HCT116 (cell line): ENCODE results near the gene SOX18. TPM values are rescaled to one million over a fixed set of nuclear protein-coding genes. Genes with fewer than 3 reads are reported as not detected.

Experiments used
- ATAC-seq: fragments of 200-7000 bp; cut with Tn5 transposase; 2 replicates; pipeline ENCODE4 v1.9.1; 2020; ENCODE audit warnings: mild to moderate bottlenecking, moderate library complexity
- BruUV-seq: library from RNA; stranded (reverse); fragments of 400-500 nt; replicated peaks from 2 replicates; lab custom pipeline; 2021; lab: Mats Ljungman, UMichigan
- CTCF ChIA-PET: fragments of 300-600 bp; sonication (Branson Sonifier 250); formaldehyde crosslinking; loops from one replicate; lab custom pipeline; 2021; ENCODE audit warnings: antibody characterized with exemption; lab: Charles Lee
- POLR2A ChIA-PET: fragments of 300-600, 350-600 bp; sonication (Branson Sonifier 250); formaldehyde crosslinking; loops from one replicate; lab custom pipeline; 2021; ENCODE audit warnings: antibody characterized with exemption; lab: Charles Lee
- RAD21 ChIA-PET, 2 experiments: fragments of 300-600 bp; sonication (Branson Sonifier 250); formaldehyde crosslinking; loops; one replicate each; lab custom pipeline; 2023; ENCODE audit warnings: low total read pairs in 2 of 2; ENCODE audit not compliant: uncharacterized antibody in 2 of 2, unreplicated experiment in 2 of 2, low non-redundant PET in 1 of 2; lab: Charles Lee
- DNase-seq: peaks from one replicate; pipeline ENCODE4 v3.0.0-alpha.2; 2010; ENCODE audit warnings: low read depth, low spot score
- H2AFZ ChIP-seq: fragments of 200-600 bp; shearing (Covaris generic), sonication (generic); 2 replicates; pipeline ENCODE4 v1.6.1; 2017; ENCODE audit warnings: low read depth, mixed run types, mixed read lengths, antibody characterized with exemption, low read length; ENCODE audit not compliant: poor library complexity, severe bottlenecking
- H3K27ac ChIP-seq: 2 replicates; pipeline ENCODE4 v1.5.1; 2012; ENCODE audit warnings: low read depth, low read length
- H3K27me3 ChIP-seq: fragments of 200-600 bp; sonication (generic); 2 replicates; pipeline ENCODE4 v1.6.1; 2016; ENCODE audit warnings: mixed run types, low read length, mixed read lengths; ENCODE audit not compliant: insufficient read depth
- H3K36me3 ChIP-seq, 2 experiments: fragments of 200-500 bp in 1 of 2; fragments of 200-600 bp in 1 of 2; sonication (Bioruptor generic) in 1 of 2; sonication (generic) in 1 of 2; 2 replicates each; pipeline versions ENCODE4 v1.5.1 to v1.6.1; 2014 to 2016; ENCODE audit warnings: low read length in 2 of 2, inconsistent platforms in 1 of 2, mixed read lengths in 1 of 2, mixed run types in 1 of 2; ENCODE audit not compliant: insufficient read depth in 2 of 2, control insufficient read depth in 1 of 2
- H3K4me1 ChIP-seq, 2 experiments: fragments of 200-600 bp in 1 of 2; sonication (generic) in 1 of 2; 2 replicates each; pipeline versions ENCODE4 v1.5.1 to v1.6.1; 2012 to 2017; ENCODE audit warnings: low read length in 2 of 2, inconsistent platforms in 1 of 2, mild to moderate bottlenecking in 1 of 2, mixed read lengths in 1 of 2, mixed run types in 1 of 2, moderate library complexity in 1 of 2; ENCODE audit not compliant: insufficient read depth in 2 of 2, control insufficient read depth in 1 of 2
- H3K4me2 ChIP-seq: fragments of 200-600 bp; sonication (generic); 2 replicates; pipeline ENCODE4 v1.6.1; 2017; ENCODE audit warnings: mixed run types, low read length, mixed read lengths
- H3K4me3 ChIP-seq, 2 experiments: fragments of 200-600 bp in 1 of 2; sonication (generic) in 1 of 2; replicated peaks in 1 of 2; 2 replicates each; pipeline ENCODE4 v1.5.1; 2011 to 2016; ENCODE audit warnings: low read length in 2 of 2, control low read depth in 1 of 2, low read depth in 1 of 2, mild to moderate bottlenecking in 1 of 2, mixed read lengths in 1 of 2, mixed run types in 1 of 2
- H3K79me2 ChIP-seq: fragments of 200-600 bp; sonication (generic); 2 replicates; pipeline ENCODE4 v1.6.1; 2017; ENCODE audit warnings: mild to moderate bottlenecking, mixed run types, low read length, moderate library complexity, mixed read lengths; ENCODE audit not compliant: insufficient read depth
- H3K9ac ChIP-seq: fragments of 200-600 bp; sonication (generic); 2 replicates; pipeline ENCODE4 v1.6.1; 2016; ENCODE audit warnings: low read length, mixed read lengths
- H3K9me2 ChIP-seq: fragments of 200-600 bp; sonication (generic), shearing (Covaris generic); 2 replicates; pipeline ENCODE4 v1.6.1; 2017; ENCODE audit warnings: mixed run types, mild to moderate bottlenecking, moderate library complexity; ENCODE audit not compliant: insufficient read depth
- H3K9me3 ChIP-seq, 2 experiments: fragments of 200-500 bp in 1 of 2; fragments of 200-600 bp in 1 of 2; sonication (Bioruptor generic) in 1 of 2; sonication (generic) in 1 of 2; 2 replicates each; pipeline ENCODE4 v1.6.1; 2014 to 2017; ENCODE audit warnings: low read length in 2 of 2, mixed read lengths in 2 of 2, inconsistent platforms in 1 of 2, low read depth in 1 of 2, mild to moderate bottlenecking in 1 of 2, mixed run types in 1 of 2, moderate library complexity in 1 of 2; ENCODE audit not compliant: control insufficient read depth in 1 of 2, insufficient read depth in 1 of 2
- H4K20me1 ChIP-seq: fragments of 200-600 bp; sonication (generic), shearing (Covaris generic); 2 replicates; pipeline ENCODE4 v1.6.1; 2017; ENCODE audit warnings: mixed run types, mild to moderate bottlenecking, moderate library complexity; ENCODE audit not compliant: insufficient read depth
- CBX3 ChIP-seq: IDR thresholded peaks from 2 replicates; pipeline ENCODE4 v1.6.1; 2012; ENCODE audit warnings: low read depth
- EGR1 ChIP-seq: IDR thresholded peaks from 2 replicates; pipeline ENCODE4 v1.6.1; 2012; ENCODE audit warnings: low read depth
- EZH2phosphoT487 ChIP-seq: fragments of 200-600 bp; IDR thresholded peaks from 2 replicates; pipeline ENCODE4 v1.6.1; 2018; ENCODE audit warnings: antibody characterized with exemption, borderline replicate concordance
- FOSL1 ChIP-seq: IDR thresholded peaks from 2 replicates; pipeline ENCODE4 v1.6.1; 2012; ENCODE audit warnings: low read depth
- POLR2AphosphoS5 ChIP-seq: IDR thresholded peaks from 2 replicates; pipeline ENCODE4 v1.6.1; 2011; ENCODE audit warnings: mild to moderate bottlenecking, low read depth, low read length, moderate library complexity
- TCF7L2 ChIP-seq: IDR thresholded peaks from 2 replicates; pipeline ENCODE4 v1.7.0; 2011; ENCODE audit warnings: borderline replicate concordance, inconsistent platforms; ENCODE audit not compliant: insufficient read depth, insufficient read length; ENCODE audit errors: extremely low read depth
- YY1 ChIP-seq: IDR thresholded peaks from 2 replicates; pipeline ENCODE4 v1.6.1; 2011; ENCODE audit warnings: low read length, low read depth, moderate library complexity, mild to moderate bottlenecking; ENCODE audit not compliant: insufficient replicate concordance; ENCODE audit errors: extremely low read depth
- ZFX ChIP-seq: fragments of 450-650 bp; IDR thresholded peaks from 2 replicates; pipeline ENCODE4 v1.6.1; 2017
- intact Hi-C: fragments of 100-400 bp; cut with micrococcal nuclease; formaldehyde crosslinking; loops from 2 replicates; pipeline ENCODE4 v1.10.0; 2022
- total RNA-seq: library from RNA; stranded (reverse); gene quantifications from one replicate; pipeline ENCODE4 v1.2.1, GENCODE V29; 2021; ENCODE audit not compliant: unreplicated experiment
- TF ChIP-seq, protein P1 (sequence below): IDR thresholded peaks from 2 replicates; pipeline ENCODE4 v1.6.1; 2011; ENCODE audit warnings: mild to moderate bottlenecking, low read length, moderate library complexity; ENCODE audit not compliant: insufficient replicate concordance; ENCODE audit errors: extremely low read depth
- TF ChIP-seq, protein P2 (sequence below), 3 experiments: fragments of 200-600 bp in 1 of 3; sonication (generic) in 1 of 3; IDR thresholded peaks in 2 of 3; conservative IDR thresholded peaks in 1 of 3; 2 replicates each; pipeline ENCODE4 v1.5.1; 2012 to 2017; ENCODE audit warnings: low read depth in 2 of 3, low read length in 2 of 3, antibody characterized with exemption in 1 of 3, borderline replicate concordance in 1 of 3, control low read depth in 1 of 3, mild to moderate bottlenecking in 1 of 3, mixed read lengths in 1 of 3, mixed run types in 1 of 3, moderate library complexity in 1 of 3; ENCODE audit not compliant: insufficient read depth in 1 of 3

The SOX18 gene
- total RNA-seq, 1 experiment from 2014 or later, result 3.3 TPM

DNA sequence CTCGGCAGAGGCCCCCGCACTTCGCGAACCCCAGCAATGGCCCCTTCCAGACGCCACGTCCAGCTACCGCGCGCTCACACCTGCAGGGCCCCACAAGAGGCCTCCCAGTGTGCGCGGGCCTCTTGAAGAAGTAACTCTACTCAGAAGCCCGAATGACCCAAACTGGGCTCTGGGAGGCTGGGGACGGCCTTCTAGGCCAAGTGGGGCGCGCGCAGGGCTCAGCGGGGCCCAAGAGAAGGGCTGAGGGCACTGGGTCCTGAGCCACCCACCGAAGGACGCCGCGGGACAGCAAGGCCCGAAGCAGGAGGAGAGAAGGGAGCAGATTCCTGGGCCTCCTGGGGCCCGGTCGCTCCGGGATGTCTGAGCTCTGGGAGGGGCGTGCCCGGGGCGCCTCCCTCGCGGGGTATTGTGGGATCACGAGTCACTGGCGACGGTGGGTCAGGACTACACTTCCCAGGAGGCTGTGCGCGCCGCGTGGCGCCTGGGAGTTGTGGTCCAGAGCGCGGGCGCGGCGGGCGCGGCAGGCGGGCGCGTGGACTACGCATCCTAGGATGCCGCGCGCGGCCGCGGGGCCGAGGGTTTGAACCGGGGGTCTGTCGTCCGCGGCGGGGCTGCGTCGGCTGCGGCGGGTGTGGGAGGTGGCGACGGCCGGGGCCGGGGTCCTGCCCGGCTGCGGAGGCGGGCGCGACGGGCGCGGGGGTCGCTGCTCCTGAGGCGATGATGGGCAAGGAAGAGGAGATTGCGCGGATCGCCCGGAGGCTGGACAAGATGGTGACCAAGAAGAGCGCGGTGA, 13.4 kb upstream of the SOX18 start, which contains the start of gene TCEA2:
TSS of gene TCEA2 (plus strand) at position 603 of the 793 bp plus-strand sequence. CDS start at position 718, 115 bp downstream.
- H3K4me2 ChIP-seq, result peak within 1 kb of the TSS; percentile 84
- no TSS peak for BruUV-seq
- H3K79me2 ChIP-seq, result no peaks in the 10 kb centered on the region
- H3K27ac ChIP-seq, result peak within 1 kb of the TSS; percentile 76
- peak; percentile 82 for DNase-seq
- RAD21 ChIA-PET, result interaction anchor here in 1 of 2 experiments (1.8 kb wide), 1 partner anchor 25 kb away, joined by 5 read pairs; no protein-coding TSS in a partner anchor
- H3K9me3 ChIP-seq, result no peaks in the 10 kb centered on the region
- CTCF ChIA-PET, result interaction anchor here (1.0 to 1.5 kb wide), 4 partner anchors 8 to 198 kb away, joined by 3 to 8 read pairs (median 4); partner anchors contain the start of gene TPD52L2
- H3K4me3 ChIP-seq, result peak within 1 kb of the TSS; percentile 78 to 84
- no peak within 1 kb of the TSS for H2AFZ ChIP-seq
- no peaks in the 10 kb centered on the region for H3K27me3 ChIP-seq
- peak; percentile 85 for TF ChIP-seq POLR2AphosphoS5
- TF ChIP-seq TCF7L2, result no peak
- no peak for TF ChIP-seq EGR1
- TF ChIP-seq YY1, result peak; percentile 79
- TF ChIP-seq EZH2phosphoT487, result no peak
- TF ChIP-seq ZFX, result peak; percentile 91; the same call in 1 of the 2 replicates
- TF ChIP-seq, protein P1, sequence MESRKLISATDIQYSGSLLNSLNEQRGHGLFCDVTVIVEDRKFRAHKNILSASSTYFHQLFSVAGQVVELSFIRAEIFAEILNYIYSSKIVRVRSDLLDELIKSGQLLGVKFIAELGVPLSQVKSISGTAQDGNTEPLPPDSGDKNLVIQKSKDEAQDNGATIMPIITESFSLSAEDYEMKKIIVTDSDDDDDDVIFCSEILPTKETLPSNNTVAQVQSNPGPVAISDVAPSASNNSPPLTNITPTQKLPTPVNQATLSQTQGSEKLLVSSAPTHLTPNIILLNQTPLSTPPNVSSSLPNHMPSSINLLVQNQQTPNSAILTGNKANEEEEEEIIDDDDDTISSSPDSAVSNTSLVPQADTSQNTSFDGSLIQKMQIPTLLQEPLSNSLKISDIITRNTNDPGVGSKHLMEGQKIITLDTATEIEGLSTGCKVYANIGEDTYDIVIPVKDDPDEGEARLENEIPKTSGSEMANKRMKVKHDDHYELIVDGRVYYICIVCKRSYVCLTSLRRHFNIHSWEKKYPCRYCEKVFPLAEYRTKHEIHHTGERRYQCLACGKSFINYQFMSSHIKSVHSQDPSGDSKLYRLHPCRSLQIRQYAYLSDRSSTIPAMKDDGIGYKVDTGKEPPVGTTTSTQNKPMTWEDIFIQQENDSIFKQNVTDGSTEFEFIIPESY, result peak; percentile 55
- no peak for TF ChIP-seq FOSL1
- TF ChIP-seq, protein P2, sequence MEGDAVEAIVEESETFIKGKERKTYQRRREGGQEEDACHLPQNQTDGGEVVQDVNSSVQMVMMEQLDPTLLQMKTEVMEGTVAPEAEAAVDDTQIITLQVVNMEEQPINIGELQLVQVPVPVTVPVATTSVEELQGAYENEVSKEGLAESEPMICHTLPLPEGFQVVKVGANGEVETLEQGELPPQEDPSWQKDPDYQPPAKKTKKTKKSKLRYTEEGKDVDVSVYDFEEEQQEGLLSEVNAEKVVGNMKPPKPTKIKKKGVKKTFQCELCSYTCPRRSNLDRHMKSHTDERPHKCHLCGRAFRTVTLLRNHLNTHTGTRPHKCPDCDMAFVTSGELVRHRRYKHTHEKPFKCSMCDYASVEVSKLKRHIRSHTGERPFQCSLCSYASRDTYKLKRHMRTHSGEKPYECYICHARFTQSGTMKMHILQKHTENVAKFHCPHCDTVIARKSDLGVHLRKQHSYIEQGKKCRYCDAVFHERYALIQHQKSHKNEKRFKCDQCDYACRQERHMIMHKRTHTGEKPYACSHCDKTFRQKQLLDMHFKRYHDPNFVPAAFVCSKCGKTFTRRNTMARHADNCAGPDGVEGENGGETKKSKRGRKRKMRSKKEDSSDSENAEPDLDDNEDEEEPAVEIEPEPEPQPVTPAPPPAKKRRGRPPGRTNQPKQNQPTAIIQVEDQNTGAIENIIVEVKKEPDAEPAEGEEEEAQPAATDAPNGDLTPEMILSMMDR (IDR thresholded peaks at IDR 0.05 in 2 of 3, conservative IDR thresholded peaks at IDR 0.05 in 1 of 3; ENCODE audit: borderline replicate concordance in 1 of 3, insufficient read depth in 1 of 3, low read depth in 2 of 3, low read length in 2 of 3), result no peak
- no peak for TF ChIP-seq CBX3
- peak within 1 kb of the TSS; percentile 78 for H3K9ac ChIP-seq
- H3K4me1 ChIP-seq, result peaks cover 42 to 58% of the 10 kb centered on the region in 2 experiments
- H4K20me1 ChIP-seq, result no peaks in the 10 kb centered on the region
- no peaks in the 10 kb centered on the region for H3K9me2 ChIP-seq
- intact Hi-C loops, result no loop called here
- POLR2A ChIA-PET, result interaction anchor here (0.7 to 1.3 kb wide), 5 partner anchors 9 to 197 kb away, joined by 4 to 7 read pairs (median 5); partner anchors contain the start of genes PRPF6 and TPD52L2
- H3K36me3 ChIP-seq, result no peaks in the 10 kb centered on the region
- ATAC-seq, result peak; percentile 84
